Activated CD8-positive, alpha-beta T cell treated with anti-CD3 and anti-CD28 coated beads for 36 hours (primary cell): Measurements from ENCODE around the gene ATG3. TPM values are rescaled to one million over a fixed set of nuclear protein-coding genes. Genes with fewer than 3 reads are reported as not detected.
"Not testable (repeated sequence)": the region's sequence is repeated elsewhere in the genome, so short reads cannot be mapped to it uniquely, and the experiment has no call there.

Experiments
- ATAC-seq: fragments of 200-7000 bp; cut with Tn5 transposase; one replicate; pipeline ENCODE4 v1.10.0; 2021; ENCODE audit warnings: mild to moderate bottlenecking, moderate library complexity
- CTCF ChIA-PET: fragments of 350-600 bp; sonication (Branson Sonifier 250); formaldehyde crosslinking; loops from one replicate; lab custom pipeline; 2021; ENCODE audit warnings: antibody characterized with exemption; lab: Charles Lee
- POLR2A ChIA-PET: fragments of 350-600 bp; sonication (Branson Sonifier 250); formaldehyde crosslinking; loops from one replicate; lab custom pipeline; 2021; ENCODE audit warnings: antibody characterized with exemption; lab: Charles Lee
- DNase-seq: peaks from one replicate; pipeline ENCODE4 v3.0.0-alpha.2; 2020
- H3K27ac Mint-ChIP-seq: one replicate; pipeline ENCODE4 v1.8.0; 2021; ENCODE audit warnings: mild to moderate bottlenecking, mixed read lengths
- H3K27me3 Mint-ChIP-seq: one replicate; pipeline ENCODE4 v1.8.0; 2021; ENCODE audit warnings: mixed read lengths
- H3K36me3 Mint-ChIP-seq: one replicate; pipeline ENCODE4 v1.8.0; 2021; ENCODE audit warnings: low read depth, mixed read lengths
- H3K4me1 Mint-ChIP-seq: one replicate; pipeline ENCODE4 v1.8.0; 2021; ENCODE audit warnings: low read depth, mixed read lengths
- H3K4me3 Mint-ChIP-seq: one replicate; pipeline ENCODE4 v1.8.0; 2021; ENCODE audit warnings: mild to moderate bottlenecking, moderate library complexity, mixed read lengths
- H3K9me3 Mint-ChIP-seq: one replicate; pipeline ENCODE4 v1.8.0; 2021; ENCODE audit warnings: mixed read lengths
- CTCF ChIP-seq: fragments of 200-600 bp; IDR thresholded peaks from one replicate; pipeline ENCODE4 v1.8.0; 2022; ENCODE audit warnings: antibody characterized with exemption, mild to moderate bottlenecking
- intact Hi-C: fragments of 100-400 bp; cut with micrococcal nuclease; formaldehyde crosslinking; loops from one replicate; pipeline ENCODE4 v1.10.0; 2022
- total RNA-seq, 2 experiments: library from RNA; stranded (reverse); gene quantifications; one replicate each; pipeline ENCODE4 v1.2.3, GENCODE V29; 2021

ATG3 gene
- total RNA-seq, 2 experiments from 2014 or later, result 56.5 to 58.4 TPM

DNA sequence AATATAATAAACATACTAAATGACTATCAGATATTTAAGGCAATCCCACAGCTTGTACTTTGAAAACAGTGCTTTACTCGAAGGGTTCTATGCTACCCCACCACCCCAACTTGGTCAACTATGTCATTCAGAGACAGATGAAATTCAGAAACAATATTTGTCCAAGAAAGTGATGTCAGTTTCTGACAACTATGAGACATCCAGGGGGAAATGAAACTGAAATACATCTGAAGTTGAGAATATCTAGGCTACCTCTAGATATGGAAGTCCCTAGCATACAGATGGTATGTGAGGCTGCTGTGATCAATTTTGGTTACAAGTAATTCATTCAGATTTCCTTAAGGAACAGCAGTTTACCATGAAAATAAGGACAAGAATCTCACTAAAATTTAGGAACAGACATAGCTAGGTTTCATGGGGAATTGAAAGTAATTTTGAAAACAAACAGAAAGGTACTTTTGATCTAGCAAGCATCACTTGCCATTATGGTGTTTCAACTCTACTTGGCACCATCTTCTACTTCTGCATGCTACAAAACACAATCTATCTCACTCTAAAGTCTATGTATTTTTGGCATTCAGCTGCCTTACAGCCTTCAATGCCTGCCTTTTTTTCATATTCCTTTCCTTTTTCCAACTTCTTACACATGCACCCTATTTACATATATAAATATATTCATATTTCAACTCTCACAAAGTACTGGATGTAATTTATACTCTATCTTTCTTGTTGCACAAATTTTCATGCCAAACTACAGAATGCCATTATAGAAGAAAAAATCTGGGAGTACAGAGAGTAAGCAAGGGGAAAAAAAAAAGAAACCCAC lies 21.7 kb downstream of the ATG3 start:
- no peak overlapping the region for H3K4me3 Mint-ChIP-seq
- peaks cover 40% of the 10 kb centered on the region for H3K36me3 Mint-ChIP-seq
- peak; percentile 89 for ATAC-seq
- no peak for TF ChIP-seq CTCF
- ChIA-PET CTCF (interaction anchor here (1.1 to 1.6 kb wide), 2 partner anchors 9 to 61 kb away, joined by 3 to 6 read pairs; no protein-coding TSS in a partner anchor), POLR2A (no interaction called here)
- intact Hi-C loops, result no loop called here
- H3K27me3 Mint-ChIP-seq, result no peaks in the 10 kb centered on the region
- peak overlapping the region; percentile 70 for H3K27ac Mint-ChIP-seq
- no peak for DNase-seq
- no peaks in the 10 kb centered on the region for H3K9me3 Mint-ChIP-seq
- H3K4me1 Mint-ChIP-seq, result peaks cover 24% of the 10 kb centered on the region

- CTCF ChIA-PET, result interaction anchor here (0.8 to 1.6 kb wide), 16 partner anchors 8 to 425 kb away, joined by 3 to 13 read pairs (median 4); partner anchors contain the start of genes CD200 and SLC9C1
- intact Hi-C loops, result no loop called here
- Mint-ChIP-seq H3K4me1 (peaks cover 5% of the 10 kb centered on the region), H3K27me3 (no peaks in the 10 kb centered on the region), H3K4me3 (no peak overlapping the region), H3K9me3 (no peaks in the 10 kb centered on the region), H3K27ac (no peak overlapping the region), H3K36me3 (peaks cover 17% of the 10 kb centered on the region)
- POLR2A ChIA-PET, result no interaction called here
- TF ChIP-seq CTCF, result peak; percentile 57
- DNase-seq, result no peak
- ATAC-seq, result peak; percentile 45
Measured at GRCh38 chr3:112531358-112531781, 30.4 kb downstream of the ATG3 start.

DNA sequence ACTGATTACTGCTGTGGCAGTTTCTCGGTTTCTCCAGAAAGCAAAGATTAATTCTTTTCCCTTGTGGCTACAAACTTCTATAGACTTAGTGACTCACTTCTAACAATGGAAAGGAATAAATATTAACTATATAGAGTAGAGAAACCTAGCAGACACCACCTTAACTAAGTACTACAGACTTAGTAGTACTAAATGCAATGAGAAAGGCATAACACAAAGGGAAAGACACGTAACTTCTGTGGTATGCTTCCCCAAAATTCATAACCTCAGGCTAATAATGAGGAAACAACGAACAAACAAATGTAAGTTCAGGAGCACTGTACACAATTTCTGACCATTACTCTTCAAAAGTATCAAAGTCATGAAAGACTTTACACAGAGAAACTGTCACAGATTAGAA lies 31.2 kb downstream of the ATG3 start:
- H3K27me3 Mint-ChIP-seq, result no peaks in the 10 kb centered on the region
- intact Hi-C loops, result no loop called here
- CTCF ChIA-PET, result interaction anchor here (0.8 to 1.6 kb wide), 15 partner anchors 9 to 425 kb away, joined by 3 to 13 read pairs (median 4); partner anchors contain the start of genes CD200 and SLC9C1

DNA sequence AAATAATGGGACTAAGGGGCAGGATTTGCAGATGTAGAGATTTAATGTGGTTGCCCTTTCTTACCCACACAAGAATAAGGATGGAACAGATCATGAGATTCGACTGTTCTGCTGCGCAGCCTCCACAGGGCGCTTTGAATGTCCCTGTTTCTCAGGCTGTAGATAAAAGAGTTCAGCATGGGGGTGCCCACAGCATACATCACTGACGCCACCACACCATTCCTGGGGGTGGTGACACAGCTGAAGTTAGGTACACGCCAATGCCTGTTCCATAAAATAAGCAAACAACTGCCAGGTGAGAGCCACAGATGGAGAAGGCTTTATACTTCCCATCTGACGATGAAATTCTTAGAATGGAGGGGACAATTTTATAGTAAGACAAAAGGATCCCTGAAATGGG lies 37.6 kb downstream of the ATG3 start:
- H3K4me3 Mint-ChIP-seq, H3K27ac Mint-ChIP-seq, POLR2A ChIA-PET, DNase-seq, H3K36me3 Mint-ChIP-seq, ATAC-seq, CTCF ChIA-PET, H3K9me3 Mint-ChIP-seq, H3K4me1 Mint-ChIP-seq, H3K27me3 Mint-ChIP-seq, intact Hi-C loops: not testable (repeated sequence)

More for the DNA sequence above, 31.2 kb downstream of the ATG3 start:
- Mint-ChIP-seq H3K9me3 (no peaks in the 10 kb centered on the region), H3K4me3 (no peak overlapping the region), H3K36me3 (peaks cover 14% of the 10 kb centered on the region), H3K4me1 (peaks cover 2% of the 10 kb centered on the region), H3K27ac (no peak overlapping the region)
- POLR2A ChIA-PET, result no interaction called here
- no peak for TF ChIP-seq CTCF
- ATAC-seq (no peak), DNase-seq (no peak)

DNA sequence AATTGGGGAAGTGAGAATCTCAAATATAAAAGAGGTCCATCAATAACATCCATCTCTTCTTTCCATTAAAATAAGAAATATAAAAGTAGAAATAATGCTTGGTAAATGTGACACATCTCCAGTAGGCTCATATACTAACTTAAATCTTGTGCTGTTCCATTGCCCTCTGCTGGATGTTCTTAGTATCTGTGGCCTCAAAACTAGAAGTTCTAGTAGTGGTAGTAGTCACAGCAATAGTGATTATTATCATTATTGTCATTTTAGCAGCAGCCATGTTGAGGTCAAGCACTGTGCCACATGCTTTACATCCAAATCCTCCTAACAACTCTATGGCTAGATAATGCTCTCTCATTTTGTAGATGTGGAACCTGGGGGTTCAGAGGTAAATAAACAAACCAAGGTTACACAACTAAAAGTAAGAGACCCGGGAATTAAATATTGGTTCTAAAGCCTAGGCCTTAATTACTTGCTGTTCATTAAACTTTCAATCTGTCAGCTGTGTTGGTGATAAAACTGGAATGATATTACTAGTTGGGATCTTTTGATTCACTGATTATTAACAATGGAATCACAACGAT lies 42.2 kb downstream of the ATG3 start:
- POLR2A ChIA-PET, result no interaction called here
- ATAC-seq (peak; percentile 80), DNase-seq (peak; percentile 47)
- intact Hi-C loops, result loop anchor here (1.0 to 5.0 kb wide), 3 partner anchors 192 to 407 kb away; no protein-coding TSS in a partner anchor
- no peak overlapping the region for H3K4me3 Mint-ChIP-seq
- H3K4me1 Mint-ChIP-seq, result peaks cover 24% of the 10 kb centered on the region
- CTCF ChIA-PET, result interaction anchor here (0.7 to 3.7 kb wide), 25 partner anchors 12 to 412 kb away, joined by 3 to 38 read pairs (median 5); partner anchors contain the start of genes BTLA, CD200 and SLC9C1
- peak; percentile 73 for TF ChIP-seq CTCF
- H3K27ac Mint-ChIP-seq, result peak overlapping the region; percentile 71
- H3K9me3 Mint-ChIP-seq, result peaks cover 2% of the 10 kb centered on the region
- H3K36me3 Mint-ChIP-seq, result peaks cover 6% of the 10 kb centered on the region
- no peaks in the 10 kb centered on the region for H3K27me3 Mint-ChIP-seq

DNA sequence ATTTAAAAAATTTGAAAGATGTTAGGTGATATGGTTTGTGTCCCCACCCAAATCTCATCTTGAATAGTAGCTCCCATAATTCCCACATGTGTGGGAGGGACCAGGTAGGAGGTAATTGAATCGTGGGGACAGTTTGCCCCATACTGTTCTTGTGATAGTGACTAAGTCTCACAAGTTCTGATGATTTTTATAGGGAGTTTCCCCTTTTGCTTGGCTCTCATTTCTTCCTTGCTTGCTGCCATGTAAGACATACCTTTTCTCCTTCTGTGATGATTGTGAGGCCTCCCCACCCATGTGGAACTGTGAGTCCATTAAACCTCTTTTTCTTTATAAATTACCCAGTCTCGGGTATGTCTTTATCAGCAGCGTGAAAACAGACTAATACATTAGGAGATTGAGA lies 42.8 kb downstream of the ATG3 start:
- H3K36me3 Mint-ChIP-seq, H3K9me3 Mint-ChIP-seq, POLR2A ChIA-PET, H3K4me3 Mint-ChIP-seq, DNase-seq, H3K27me3 Mint-ChIP-seq: not testable (repeated sequence)
- Mint-ChIP-seq H3K27ac (peak overlapping the region; percentile 71), H3K4me1 (peaks cover 26% of the 10 kb centered on the region)
- CTCF ChIA-PET, result interaction anchor here (0.9 to 3.7 kb wide), 9 partner anchors 14 to 407 kb away, joined by 3 to 38 read pairs (median 5); partner anchors contain the start of genes BTLA and SLC9C1
- intact Hi-C loops, result loop anchor here (1.0 to 5.0 kb wide), 3 partner anchors 192 to 407 kb away; no protein-coding TSS in a partner anchor
- peak; percentile 55 for ATAC-seq
